Measurements from ENCODE around the gene APOBEC3G.

Gene APOBEC3G

DNA sequence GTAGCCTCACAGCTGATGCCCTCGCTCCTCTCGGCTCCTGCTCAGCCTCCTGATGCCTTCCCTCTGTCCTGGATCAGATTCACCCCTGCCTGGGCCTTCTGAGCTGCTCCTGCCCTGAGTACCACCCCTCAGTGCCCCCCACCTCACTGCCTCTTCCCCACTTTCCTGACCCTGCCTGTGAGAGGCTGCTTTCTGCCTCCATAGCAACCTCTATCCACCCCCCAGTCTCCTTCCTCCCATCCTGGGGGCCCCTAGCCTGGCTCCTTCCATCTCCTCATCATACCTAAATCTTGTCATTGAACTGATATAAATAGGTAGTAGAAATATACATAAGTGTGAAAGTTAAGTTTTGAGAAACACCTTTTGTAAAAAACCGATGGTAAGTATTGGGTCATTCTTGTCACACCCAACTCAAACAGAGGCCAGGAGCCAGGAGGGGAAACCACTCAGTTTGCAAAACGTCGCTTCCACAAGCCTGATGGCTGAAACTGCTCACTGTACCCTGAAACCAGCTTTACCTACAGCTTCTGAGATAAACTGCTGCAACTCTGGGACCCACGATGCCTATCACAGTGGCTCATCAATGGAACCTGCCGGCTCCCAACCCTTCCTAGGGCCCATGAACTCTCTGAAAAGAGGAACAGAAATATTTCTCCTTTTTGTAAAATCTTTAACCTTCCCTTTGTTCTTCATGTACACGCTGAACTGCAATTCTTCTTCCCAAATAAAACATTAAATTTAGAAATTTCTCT, 15.2 kb downstream of the APOBEC3G start:
- DNase-seq, result no peak

DNA sequence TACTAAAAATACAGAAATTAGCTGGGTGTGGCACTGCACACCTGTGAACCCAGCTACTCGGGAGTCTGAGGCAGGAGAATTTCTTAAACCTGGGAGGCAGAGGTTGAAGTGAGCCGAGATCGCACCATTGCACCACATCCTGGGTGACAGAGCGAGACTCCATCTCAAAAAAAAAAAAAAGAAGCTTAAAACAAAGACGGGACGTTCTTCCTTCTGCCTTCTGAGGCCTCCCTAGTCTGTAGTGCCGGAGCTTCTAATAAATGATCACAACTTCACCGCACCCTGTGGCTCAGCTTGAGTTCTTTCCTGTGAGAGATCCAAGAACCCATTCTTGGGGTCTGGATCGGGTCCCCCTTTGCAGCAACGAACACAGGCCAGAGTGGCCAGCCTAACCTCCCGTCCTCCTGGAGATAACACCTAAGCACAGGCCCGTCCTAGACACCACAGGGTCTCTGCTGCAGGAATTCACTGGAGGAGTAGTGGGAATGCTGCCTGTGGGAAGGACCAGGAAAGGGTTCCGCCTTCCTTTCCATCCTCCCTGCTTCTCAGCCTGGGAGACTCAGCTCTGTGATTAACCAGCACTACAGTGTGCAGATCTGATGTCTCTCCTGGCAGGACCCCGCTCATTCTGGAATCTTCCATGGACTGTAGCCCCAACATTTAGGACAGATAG, 17.8 kb downstream of the APOBEC3G start:
- peak; percentile 60 for DNase-seq

DNA sequence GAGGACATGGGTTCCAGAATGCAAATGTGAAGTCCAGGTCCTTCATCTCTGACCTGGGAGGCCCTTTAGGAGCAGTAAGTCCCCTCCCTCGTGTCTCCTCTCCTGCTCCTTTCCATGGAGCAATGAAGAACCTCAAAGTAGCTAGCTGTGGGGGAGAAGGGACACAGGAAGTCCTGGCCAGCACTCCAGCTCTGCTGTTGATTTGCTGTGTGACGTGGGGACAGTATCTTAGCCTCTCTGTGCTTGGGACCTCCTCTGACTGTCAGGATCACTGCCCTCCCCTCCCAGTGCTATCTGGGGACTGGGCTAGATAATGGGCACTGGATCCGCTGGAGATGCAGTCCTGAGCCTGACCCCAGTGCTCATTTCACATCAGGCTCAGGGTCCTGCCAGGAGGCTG, 18.9 kb downstream of the APOBEC3G start:
- no peak for DNase-seq

DNA sequence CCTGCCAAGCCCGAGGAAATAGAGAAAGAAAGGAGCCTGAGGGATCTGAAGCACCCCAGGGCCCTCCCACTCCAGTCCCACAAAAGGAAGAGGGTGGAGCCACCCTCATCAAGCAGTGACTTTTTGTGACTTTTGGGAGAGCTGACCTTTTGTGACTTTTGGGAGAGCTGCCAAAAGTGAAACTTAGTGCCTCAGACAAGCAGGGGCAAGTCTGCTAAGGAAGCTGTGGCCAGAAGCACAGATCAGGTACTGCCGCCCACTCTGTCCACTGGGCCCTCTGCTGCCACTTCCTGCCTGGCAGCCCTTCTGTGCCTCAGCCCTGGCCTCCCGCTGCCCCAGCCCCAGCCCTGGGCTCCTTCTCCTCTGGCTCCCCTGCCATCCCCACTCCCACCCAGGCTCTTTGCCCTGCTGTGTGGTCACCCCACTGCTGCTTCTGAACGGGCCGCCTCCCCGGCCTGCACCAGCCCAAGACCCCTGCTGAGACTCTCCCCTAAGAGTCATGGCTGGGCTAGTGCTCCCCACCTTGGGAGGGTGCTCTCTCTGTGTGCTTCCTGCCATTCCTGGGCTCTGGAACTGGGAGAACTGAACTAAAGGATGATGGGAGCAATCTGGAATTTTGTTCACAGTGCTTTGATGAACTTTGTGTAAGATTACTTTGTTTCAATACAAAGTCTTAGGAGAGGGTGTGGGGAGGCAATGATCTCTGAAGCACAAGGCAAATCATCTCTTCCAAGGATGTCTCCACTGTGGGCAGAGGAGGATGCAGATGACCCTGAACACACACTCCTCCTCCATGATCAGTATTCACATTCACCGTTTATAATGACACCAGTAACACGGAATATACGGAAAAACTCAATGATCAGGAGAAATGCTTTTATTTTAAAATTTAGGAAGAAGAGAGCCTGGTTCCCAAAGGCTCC, 20.3 kb downstream of the APOBEC3G start, which contains the start of gene APOBEC3H:
Gene APOBEC3H, plus strand, starts transcription at position 147 of the 923 bp plus-strand sequence. CDS start 3,035 bp downstream, outside the sequence.
- peak; percentile 58 for DNase-seq

DNA sequence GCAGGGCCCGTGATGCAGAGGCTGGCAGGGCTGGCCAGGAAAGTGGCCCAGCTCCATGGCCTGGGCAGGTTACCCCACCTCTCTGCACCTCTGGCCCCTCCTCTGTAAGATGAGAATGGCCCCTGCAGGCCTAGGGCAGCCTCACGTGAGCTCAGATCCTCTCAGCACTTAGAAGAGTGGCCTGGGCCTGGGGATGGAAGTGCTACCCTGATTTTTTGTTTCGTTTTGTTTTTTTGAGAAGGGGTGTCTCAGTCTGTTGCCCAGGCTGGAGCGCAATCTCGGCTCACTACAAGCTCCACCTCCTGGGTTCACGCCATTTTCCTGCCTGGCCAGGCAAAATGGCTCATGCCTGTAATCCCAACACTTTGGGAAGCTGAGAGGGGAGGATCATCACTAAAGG, 21.0 kb downstream of the APOBEC3G start:
- DNase-seq, result no peak

DNA sequence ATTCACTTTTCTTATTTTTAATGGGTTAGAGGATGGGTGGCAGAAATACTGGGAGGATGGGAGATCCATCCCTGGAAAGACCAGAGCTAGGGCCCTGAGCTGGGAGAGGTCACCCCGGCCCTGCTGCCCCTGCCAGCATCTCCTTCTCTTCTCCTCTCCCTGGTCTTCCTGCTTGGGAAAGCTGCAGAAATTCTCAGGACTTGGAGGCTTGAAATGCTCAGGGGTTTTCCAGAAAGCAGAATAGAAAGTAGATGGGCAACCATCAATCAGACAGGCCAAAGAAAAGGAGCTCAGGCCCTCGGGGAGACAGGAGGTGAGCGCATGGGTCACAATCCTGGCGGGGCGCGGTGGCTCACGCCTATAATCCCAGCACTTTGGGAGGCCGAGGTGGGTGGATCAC, 21.5 kb downstream of the APOBEC3G start:
- DNase-seq, result no peak

DNA sequence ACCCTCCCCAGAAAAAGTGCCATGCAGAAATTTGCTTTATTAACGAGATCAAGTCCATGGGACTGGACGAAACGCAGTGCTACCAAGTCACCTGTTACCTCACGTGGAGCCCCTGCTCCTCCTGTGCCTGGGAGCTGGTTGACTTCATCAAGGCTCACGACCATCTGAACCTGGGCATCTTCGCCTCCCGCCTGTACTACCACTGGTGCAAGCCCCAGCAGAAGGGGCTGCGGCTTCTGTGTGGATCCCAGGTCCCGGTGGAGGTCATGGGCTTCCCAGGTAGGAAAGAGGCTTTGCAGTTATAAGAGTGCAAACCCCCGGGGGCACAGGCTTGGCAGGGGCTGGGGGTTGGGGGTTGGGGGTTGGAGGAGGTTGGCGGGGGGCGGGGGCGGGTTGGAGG, 24.2 kb downstream of the APOBEC3G start:
- DNase-seq, result no peak

DNA sequence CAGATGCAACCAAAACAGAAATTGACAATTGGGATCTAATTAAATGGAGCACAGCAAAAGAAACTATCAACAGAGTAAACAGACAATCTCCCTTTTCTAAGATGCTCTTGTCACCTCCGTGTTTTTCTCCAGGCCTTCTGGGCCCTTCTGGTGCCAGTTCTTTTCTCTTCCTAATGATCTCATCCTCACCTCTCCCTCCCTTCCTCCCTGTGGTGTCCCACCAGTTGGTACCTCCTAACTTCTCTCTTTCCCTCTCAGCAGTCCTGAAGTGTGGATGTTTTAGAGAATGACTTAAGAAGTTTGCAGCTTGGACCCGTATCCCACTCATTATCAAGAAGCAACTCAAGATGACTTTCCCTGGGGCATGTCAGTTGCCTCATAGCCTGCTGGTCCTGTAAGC, 26.4 kb downstream of the APOBEC3G start:
- no peak for DNase-seq

DNA sequence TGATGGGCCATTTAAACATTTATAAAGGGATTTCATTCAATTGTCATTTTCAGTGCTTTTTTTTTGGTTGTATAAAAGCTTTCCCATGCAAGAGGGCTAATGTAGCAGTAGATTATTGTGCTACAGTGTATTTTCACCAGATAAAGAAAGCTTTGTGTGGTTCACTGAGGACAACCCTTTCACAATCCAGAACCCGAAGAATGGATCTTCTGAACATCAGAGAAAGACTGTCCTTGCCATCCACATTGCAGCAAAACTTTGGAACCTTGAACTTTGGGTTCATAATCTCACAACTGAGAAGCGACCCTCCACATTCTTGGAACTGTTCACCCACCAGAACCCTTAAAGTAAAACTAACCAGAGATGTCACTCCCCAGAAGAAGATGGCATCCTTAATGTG, 29.3 kb downstream of the APOBEC3G start:
- no peak for DNase-seq

DNA sequence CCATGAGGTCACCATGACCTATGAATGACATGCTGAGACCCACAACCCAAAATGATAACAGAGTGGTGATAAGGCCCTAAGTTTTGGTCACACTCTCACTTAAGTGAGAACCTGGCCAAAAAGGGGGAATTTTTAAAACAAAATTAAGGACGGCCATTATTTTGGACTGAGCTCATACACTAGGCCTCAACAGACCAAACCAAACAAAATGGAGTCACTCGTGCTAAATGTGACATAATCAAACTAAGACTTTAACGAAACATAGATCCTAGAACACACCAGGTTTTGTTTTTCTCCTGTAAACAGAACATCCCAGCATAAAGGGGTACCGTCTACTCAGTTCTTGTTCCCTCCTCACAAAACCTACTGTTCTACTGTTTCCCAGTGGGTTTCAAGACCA, 31.4 kb downstream of the APOBEC3G start:
- no peak for DNase-seq

DNA sequence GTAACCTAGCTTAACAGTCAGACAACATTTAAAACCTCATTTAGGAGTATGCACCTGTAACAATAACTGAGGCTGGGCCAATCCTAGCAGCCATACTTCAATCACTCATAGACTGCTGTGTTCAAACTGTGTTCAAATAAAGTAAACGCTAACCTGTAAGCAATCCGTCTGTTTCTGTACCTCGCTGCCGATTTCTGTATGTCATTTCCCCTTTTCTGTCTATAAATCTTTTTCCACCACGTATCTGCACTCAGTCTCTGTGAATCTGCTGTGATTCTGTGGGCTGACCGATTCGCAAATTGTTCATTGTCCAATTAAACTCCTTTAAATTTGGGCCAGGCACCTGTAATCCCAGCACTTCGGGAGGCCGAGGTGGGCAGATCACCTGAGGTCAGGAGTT, 32.3 kb downstream of the APOBEC3G start:
- no peak for DNase-seq

DNA sequence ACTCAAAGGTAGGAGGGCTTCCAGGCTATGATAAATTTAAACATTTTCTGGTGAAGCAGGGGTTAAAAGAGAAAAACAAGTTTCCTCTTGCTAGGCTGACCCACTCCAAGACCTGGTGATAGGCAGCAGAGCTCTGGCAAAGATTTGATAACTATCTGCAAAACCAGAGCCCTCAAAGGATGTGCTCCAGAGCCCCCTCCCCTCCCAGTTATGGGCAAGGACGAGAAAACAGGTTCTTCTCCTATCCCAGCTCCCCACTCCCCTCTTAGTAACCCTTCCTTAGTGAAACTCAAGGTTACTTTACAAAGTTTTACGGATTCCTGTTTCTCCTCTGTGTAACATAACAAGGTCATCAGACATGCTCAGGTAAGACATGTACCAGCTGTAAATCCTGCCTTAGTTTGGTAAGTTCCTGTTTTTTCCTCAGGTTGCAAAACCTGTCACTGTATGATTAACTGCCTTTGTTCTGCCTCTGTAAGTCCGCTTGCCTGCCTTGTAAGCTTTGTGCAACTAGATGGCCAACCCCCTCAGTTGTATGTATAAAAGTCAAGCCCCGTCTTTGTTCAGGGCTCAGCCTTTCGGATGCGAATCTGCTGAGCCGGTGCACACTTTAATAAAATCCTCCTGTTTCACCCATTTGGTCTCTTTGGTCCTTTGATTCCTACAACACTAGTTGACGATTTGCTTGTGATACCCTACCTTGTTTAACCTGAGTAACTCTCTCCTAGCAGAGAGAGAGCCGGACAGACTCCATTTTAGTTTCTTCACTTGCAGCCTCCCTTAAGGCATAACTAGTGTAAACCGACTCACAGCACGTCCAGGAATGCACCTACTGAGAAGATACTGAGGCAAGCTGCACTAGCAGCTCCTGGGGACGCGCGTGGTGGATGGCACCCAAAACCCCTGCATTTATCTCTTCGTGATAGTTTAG, 33.8 kb downstream of the APOBEC3G start:
- DNase-seq, result no peak

DNA sequence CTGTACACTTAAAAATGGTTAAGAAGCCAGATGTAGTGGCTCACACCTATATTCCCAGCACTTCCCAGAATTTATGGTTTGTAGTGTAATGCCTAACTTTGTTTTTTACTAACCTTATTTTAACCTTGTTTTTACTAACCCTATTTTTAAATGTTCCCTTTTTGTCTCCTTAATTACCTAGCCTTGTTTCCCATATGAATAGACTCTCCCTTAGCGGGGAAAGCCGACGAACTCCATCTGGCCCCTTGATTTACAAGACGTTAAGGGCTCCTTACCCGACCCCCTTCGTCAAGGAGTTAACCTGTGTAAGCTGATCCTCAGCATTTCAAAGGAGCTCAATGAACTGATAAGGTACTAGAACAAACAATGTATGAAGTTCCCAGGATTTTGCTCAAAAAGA, 37.0 kb downstream of the APOBEC3G start:
- DNase-seq, result no peak

DNA sequence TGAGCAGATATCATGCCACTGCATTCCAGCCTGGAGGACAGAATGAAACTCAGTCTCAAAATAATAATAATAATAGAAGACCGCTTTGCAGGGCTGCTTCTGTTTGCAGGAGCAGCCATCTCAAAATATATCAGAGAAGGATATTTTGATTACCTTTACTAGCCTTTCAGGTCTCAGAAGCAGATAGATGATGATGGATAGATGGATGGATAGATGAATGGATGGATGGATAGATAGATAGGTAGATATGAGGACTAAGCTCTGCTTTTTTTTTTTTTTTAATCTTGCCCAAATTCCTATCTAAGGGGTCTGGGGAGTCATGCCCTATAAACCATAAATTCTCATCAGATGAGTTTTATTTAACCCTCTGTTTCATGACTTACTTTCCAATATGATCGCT, 38.5 kb downstream of the APOBEC3G start:
- DNase-seq, result no peak

DNA sequence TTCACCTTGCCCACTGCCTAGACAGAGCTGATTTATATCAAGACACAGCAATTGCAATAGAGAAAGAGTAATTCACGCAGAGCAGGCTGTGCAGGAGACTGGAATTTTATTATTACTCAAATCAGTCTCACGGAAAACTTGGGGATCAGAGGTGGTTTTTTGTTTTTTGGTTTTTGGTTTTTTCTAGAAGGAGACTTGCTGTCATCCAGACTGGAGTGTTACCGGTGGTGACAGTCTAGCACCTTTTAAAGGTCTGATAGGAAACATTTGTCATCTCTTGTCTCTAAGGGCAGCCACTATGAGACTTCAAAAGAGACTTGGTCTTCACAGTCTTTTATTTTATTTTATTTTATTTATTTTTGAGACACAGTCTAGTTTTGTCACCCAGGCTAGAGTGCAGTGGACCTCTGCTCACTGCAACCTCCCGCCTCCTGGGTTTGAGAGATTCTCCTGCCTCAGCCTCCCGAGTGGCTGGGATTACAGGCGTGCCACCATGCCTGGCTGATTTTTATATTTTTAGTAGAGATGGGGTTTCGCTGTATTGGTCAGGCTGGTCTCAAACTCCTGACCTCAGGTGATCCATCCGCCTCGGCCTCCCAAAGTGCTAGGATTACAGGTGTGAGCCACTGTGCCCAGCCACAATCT, 39.0 kb downstream of the APOBEC3G start:
- DNase-seq, result peak; percentile 63

DNA sequence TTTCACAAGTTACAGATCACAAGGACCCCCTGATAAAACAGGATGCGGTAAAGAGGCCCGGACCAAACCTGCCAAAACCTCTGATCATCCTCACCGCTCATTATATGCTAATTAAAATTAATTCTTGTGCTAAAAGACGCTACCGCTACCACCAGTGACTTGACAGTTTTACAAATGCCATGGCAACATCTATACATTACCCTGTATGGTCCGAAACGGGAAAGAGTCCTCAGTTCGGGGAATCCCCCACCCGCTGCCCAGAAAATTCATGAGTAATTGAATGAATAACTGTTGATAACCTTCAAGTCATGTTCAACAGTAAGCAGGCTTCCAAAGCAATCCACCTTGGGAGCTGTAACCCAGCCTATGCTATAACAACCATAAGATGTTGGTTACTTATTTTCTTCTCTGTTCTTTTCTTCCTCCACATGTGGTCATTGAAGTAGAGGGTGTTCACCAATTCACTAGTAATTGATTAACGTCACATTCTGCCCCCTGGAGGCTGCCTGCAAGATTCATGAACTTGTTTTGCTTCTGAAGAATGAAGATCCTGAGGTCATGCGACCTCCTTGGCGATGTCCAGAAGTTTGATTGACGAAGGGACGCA, 40.6 kb downstream of the APOBEC3G start:
- peak; percentile 86 for DNase-seq

DNA sequence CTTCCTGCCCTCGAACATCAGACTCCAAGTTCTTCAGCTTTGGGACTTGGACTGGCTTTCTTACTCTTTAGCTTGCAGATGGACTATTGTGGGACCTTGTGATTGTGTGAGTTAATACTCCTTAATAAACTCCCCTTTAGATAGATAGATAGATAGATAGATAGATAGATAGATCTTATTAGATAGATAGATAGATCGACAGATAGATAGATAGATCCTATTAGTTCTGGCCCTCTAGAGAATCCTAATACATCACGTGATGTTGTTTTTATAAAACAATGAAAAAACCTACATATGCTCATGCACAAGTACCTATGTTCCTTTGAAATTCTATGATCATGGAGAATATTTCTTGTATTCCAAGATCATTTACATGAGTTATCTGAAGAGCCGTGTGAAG, 43.9 kb downstream of the APOBEC3G start:
- no peak for DNase-seq

DNA sequence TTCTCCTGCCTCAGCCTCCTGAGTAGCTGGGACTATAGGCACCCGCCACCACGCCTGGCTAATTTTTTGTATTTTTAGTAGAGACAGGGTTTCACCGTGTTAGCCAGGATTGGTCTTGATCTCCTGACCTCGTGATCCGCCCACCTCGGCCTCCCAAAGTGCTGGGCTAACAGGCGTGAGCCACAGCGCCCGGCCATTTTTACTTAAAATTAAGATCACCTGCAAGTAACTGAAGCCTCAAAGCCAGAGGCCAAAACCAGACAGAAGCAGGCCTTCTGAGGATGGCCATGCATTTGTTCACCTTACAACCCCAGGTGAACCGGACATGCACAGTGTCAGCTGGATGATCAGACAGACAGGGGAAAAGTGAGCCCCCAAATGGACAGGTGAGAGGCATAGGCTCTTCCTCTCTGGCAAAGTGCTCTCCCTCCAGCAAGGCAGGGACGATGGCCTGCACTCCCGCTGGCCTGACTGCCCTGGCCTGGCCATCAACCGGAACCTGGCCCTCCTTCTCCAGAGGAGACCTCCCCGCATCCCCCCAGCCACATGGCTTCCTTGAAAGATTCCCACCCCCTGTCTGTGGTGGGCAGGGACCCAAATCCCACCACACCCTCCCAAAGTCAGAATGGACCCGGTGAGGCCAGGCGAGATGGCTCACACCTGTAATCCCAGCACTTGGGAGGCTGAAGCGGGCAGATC, 45.8 kb downstream of the APOBEC3G start:
- no peak for DNase-seq

DNA sequence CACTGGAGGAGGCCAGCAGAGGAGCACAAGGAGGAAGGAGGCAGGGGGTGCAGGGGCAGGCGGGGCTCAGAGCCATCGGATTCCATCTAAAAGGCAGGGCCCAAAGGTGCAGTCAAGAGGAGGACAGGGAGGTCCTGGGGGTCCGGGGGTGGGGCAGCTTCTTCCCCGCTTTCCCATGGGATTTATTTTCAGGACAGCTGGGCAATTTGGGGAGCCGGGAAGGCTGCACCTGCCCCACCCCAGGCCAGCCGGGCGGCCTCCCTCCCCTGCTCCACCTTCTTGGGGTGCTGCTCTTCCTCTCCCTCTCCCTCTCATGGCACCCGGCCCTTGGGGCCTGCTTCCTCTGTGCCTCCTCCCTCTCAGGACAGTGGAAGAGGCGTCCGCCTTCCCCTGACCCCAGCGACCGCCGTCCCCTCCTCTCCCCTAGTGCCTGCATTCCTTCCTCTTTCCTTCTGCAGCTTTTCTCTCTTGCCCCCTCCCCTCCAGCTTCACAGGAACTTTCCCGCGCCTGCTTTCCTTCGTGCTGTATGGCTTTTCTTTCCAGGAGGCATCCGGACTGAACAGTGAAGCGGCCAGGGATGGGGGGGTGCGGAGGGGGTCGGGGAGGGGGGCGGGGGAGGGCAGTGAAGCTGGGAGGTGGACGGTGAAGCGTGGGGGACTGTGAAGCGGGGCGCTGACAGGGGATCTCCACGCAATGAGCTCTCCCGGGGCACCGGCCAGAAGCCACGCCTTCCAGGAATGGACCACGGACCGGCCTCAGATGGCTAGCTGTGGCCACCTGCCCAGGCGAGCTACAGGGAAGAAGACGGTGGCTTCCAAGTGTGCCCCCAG, 46.9 kb downstream of the APOBEC3G start:
- DNase-seq, result no peak

DNA sequence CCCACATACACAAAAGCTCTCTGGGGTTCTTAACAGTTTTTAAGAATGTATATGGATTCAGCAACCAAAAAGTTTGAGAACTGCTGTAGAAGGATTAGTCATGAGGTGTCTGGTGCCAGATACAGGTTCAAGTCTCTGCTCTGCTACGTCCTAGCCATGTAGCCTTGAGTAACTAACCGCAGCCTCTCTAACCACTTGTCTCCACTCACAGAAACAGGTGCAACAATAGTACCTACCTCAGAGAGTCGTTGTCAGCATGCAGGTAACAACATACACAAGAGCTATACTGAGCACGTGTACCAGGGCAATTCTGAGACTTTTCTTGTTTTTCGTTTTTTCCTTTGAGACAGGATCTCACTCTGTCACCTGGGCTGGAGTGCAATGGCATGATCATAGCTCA, 48.5 kb downstream of the APOBEC3G start:
- DNase-seq, result no peak

All from CD4-positive, alpha-beta T cell treated with Interleukin-10 for 1 hour (primary cell).